Mesenchymal stem cell (in vitro differentiated cells and primary cell): ENCODE data around the gene TEX10.

ENCODE experiments used
- DNase-seq: peaks from one replicate; pipeline ENCODE4 v3.0.0-alpha.2; 2013
- H2AFZ ChIP-seq: one replicate; pipeline ENCODE4 v1.6.1; 2013; ENCODE audit warnings: low read depth, mild to moderate bottlenecking, control low read depth, inconsistent platforms, low read length, moderate library complexity
- H2AK5ac ChIP-seq: 2 replicates; pipeline ENCODE4 v1.6.1; 2013; ENCODE audit warnings: low read length, moderate library complexity, mild to moderate bottlenecking, inconsistent platforms; ENCODE audit not compliant: severe bottlenecking
- H2BK120ac ChIP-seq: one replicate; pipeline ENCODE4 v1.6.1; 2013; ENCODE audit warnings: low read depth, mild to moderate bottlenecking, inconsistent platforms, low read length, moderate library complexity
- H2BK12ac ChIP-seq, 2 experiments: one replicate each; pipeline ENCODE4 v1.6.1; 2013; ENCODE audit warnings: inconsistent platforms in 2 of 2, low read length in 2 of 2, mild to moderate bottlenecking in 2 of 2, moderate library complexity in 2 of 2, control low read depth in 1 of 2
- H2BK15ac ChIP-seq: one replicate; pipeline ENCODE4 v1.6.1; 2013; ENCODE audit warnings: mild to moderate bottlenecking, low read depth, inconsistent platforms; ENCODE audit not compliant: poor library complexity, severe bottlenecking
- H2BK5ac ChIP-seq: 2 replicates; pipeline ENCODE4 v1.6.1; 2013; ENCODE audit warnings: low read depth, mild to moderate bottlenecking, low read length, control low read depth, inconsistent platforms; ENCODE audit not compliant: poor library complexity, severe bottlenecking
- H3K14ac ChIP-seq, 2 experiments: one replicate each; pipeline ENCODE4 v1.6.1; 2013; ENCODE audit warnings: inconsistent platforms in 2 of 2, low read length in 2 of 2, control low read depth in 1 of 2, mild to moderate bottlenecking in 1 of 2, moderate library complexity in 1 of 2
- H3K18ac ChIP-seq, 2 experiments: one replicate each; pipeline ENCODE4 v1.6.1; 2013; ENCODE audit warnings: inconsistent platforms in 2 of 2, low read length in 2 of 2, control low read depth in 1 of 2, low read depth in 1 of 2, mild to moderate bottlenecking in 1 of 2
- H3K23ac ChIP-seq, 2 experiments: one replicate each; pipeline ENCODE4 v1.6.1; 2013; ENCODE audit warnings: inconsistent platforms in 2 of 2, low read length in 2 of 2, mild to moderate bottlenecking in 2 of 2, moderate library complexity in 2 of 2, control low read depth in 1 of 2
- H3K27ac ChIP-seq: 2 replicates; pipeline ENCODE4 v1.5.1; 2013; ENCODE audit warnings: mild to moderate bottlenecking, moderate library complexity, low read length, control low read depth, inconsistent platforms; ENCODE audit not compliant: poor library complexity, severe bottlenecking
- H3K27me3 ChIP-seq, 2 experiments: 2 replicates each; pipeline versions ENCODE4 v1.6.1 to v1.7.0; 2013; ENCODE audit warnings: low read length in 2 of 2, mild to moderate bottlenecking in 2 of 2, moderate library complexity in 2 of 2, control low read depth in 1 of 2, inconsistent platforms in 1 of 2; ENCODE audit not compliant: control insufficient read depth in 1 of 2, insufficient read depth in 1 of 2
- H3K36me3 ChIP-seq, 2 experiments: 2 replicates each; pipeline versions ENCODE4 v1.6.1 to v1.7.0; 2013; ENCODE audit warnings: low read length in 2 of 2, control low read depth in 1 of 2, inconsistent platforms in 1 of 2, low read depth in 1 of 2, mild to moderate bottlenecking in 1 of 2; ENCODE audit not compliant: insufficient read depth in 2 of 2, control insufficient read depth in 1 of 2
- H3K4ac ChIP-seq, 2 experiments: one replicate each; pipeline ENCODE4 v1.6.1; 2013; ENCODE audit warnings: inconsistent platforms in 2 of 2, low read length in 2 of 2, mild to moderate bottlenecking in 2 of 2, moderate library complexity in 2 of 2, control low read depth in 1 of 2, low read depth in 1 of 2
- H3K4me1 ChIP-seq: 2 replicates; pipeline ENCODE4 v1.6.1; 2013; ENCODE audit warnings: low read depth, low read length, control low read depth; ENCODE audit not compliant: control insufficient read depth, insufficient read depth
- H3K4me2 ChIP-seq: 2 replicates; pipeline ENCODE4 v1.6.1; 2013; ENCODE audit warnings: low read length, mild to moderate bottlenecking, inconsistent platforms; ENCODE audit not compliant: poor library complexity, severe bottlenecking
- H3K4me3 ChIP-seq, 2 experiments: 2 replicates each; pipeline versions ENCODE4 v1.5.1 to v1.7.0; 2013; ENCODE audit warnings: low read length in 2 of 2, mild to moderate bottlenecking in 2 of 2, control low read depth in 1 of 2, low read depth in 1 of 2; ENCODE audit not compliant: insufficient read depth in 1 of 2
- H3K79me1 ChIP-seq: replicated peaks from 2 replicates; pipeline ENCODE4 v1.6.1; 2013; ENCODE audit warnings: mild to moderate bottlenecking, control low read depth, low read length, inconsistent platforms; ENCODE audit not compliant: poor library complexity, severe bottlenecking
- H3K9ac ChIP-seq: 2 replicates; pipeline ENCODE4 v1.7.0; 2013; ENCODE audit warnings: mild to moderate bottlenecking, low read length, moderate library complexity
- H3K9me3 ChIP-seq: 2 replicates; pipeline ENCODE4 v1.7.0; 2013; ENCODE audit warnings: mild to moderate bottlenecking, low read length; ENCODE audit not compliant: control insufficient read depth
- H4K8ac ChIP-seq: one replicate; pipeline ENCODE4 v1.6.1; 2013; ENCODE audit warnings: inconsistent platforms, mild to moderate bottlenecking, low read length, moderate library complexity
- H4K91ac ChIP-seq: one replicate; pipeline ENCODE4 v1.6.1; 2013; ENCODE audit warnings: mild to moderate bottlenecking, low read length, inconsistent platforms
- WGBS: methylation state at CpG from one replicate; pipeline ENCODE4 v1.1.7; 2013; ENCODE audit warnings: mixed read lengths; 5-methylcytosine and 5-hydroxymethylcytosine counted together

The TEX10 gene

DNA sequence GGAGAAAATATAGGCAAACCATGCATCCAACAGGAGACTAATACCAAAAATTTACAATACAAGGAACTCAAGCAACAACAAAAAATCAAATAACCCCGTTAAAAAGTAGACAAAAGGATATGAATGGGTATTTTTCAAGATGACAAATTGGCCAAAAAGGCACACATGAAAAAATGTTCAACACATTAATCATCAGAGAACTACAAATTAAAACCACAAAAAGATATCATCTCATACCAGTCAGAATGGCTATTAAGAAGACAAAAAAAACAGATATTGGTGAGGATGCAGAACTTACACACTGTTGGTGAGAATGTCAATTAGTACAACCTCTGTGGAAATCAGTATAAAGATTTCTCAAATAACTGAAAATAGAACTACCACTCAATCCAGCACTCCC, 35.0 kb downstream of the TEX10 start:
- no peak overlapping the region for H3K4me2 ChIP-seq
- no peak for DNase-seq
- no peaks in the 10 kb centered on the region for H3K27me3 ChIP-seq
- no CpG with 5 or more reads among the region's 1 CpG for WGBS
- H2AFZ ChIP-seq = no peak overlapping the region
- no peak overlapping the region for H2BK12ac ChIP-seq
- no peak overlapping the region for H4K8ac ChIP-seq
- H3K9me3 ChIP-seq = peaks cover 23% of the 10 kb centered on the region
- H2BK5ac ChIP-seq = no peak overlapping the region
- H3K14ac ChIP-seq = no peak overlapping the region
- H3K9ac ChIP-seq = no peak overlapping the region
- H3K23ac ChIP-seq = no peak overlapping the region
- no peak overlapping the region for H2BK15ac ChIP-seq
- no peak overlapping the region for H2AK5ac ChIP-seq
- H3K27ac ChIP-seq = no peak overlapping the region
- peaks cover 8% of the 10 kb centered on the region for H3K79me1 ChIP-seq
- H3K36me3 ChIP-seq = peaks cover 4 to 76% of the 10 kb centered on the region in 2 experiments
- no peak overlapping the region for H2BK120ac ChIP-seq
- H4K91ac ChIP-seq = no peak overlapping the region
- H3K4me3 ChIP-seq = no peak overlapping the region
- no peaks in the 10 kb centered on the region for H3K4me1 ChIP-seq
- no peak overlapping the region for H3K18ac ChIP-seq
- H3K4ac ChIP-seq = no peak overlapping the region

DNA sequence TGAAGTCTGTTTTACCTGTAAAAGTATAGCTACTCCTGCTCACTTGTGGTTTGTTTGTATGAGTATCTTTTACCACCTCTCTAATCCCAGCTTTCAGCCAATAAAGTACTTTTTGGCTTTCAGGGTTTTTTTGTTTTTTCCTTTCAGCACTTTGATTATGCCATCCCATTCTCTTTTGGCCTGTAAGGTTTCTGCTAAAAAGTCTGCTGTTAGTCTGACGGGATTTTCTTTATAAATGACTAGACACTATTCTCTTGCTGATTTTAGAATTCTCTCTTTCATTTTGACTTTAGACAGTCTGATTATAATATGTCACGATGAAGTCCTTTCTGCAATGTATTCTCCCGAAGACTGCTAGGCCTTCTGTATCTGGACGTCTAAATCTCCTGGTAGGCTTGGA, 37.2 kb downstream of the TEX10 start:
- Histone ChIP-seq H3K4ac (no peak overlapping the region), H3K4me3 (no peak overlapping the region), H3K27ac (no peak overlapping the region), H3K9ac (no peak overlapping the region), H3K23ac (no peak overlapping the region), H3K27me3 (no peaks in the 10 kb centered on the region), H3K79me1 (peaks cover 18% of the 10 kb centered on the region), H3K9me3 (peaks cover 30% of the 10 kb centered on the region), H3K4me1 (no peaks in the 10 kb centered on the region), H3K4me2 (no peak overlapping the region), H2AFZ (no peak overlapping the region), H3K18ac (no peak overlapping the region), H2BK12ac (no peak overlapping the region), H2BK15ac (no peak overlapping the region), H2BK5ac (no peak overlapping the region), H2AK5ac (no peak overlapping the region), H2BK120ac (no peak overlapping the region), H3K36me3 (peaks cover 10 to 79% of the 10 kb centered on the region in 2 experiments), H4K91ac (no peak overlapping the region), H3K14ac (no peak overlapping the region), H4K8ac (no peak overlapping the region)
- no peak for DNase-seq
- 96% methylated on average over 3 of the region's 4 CpGs for WGBS

DNA sequence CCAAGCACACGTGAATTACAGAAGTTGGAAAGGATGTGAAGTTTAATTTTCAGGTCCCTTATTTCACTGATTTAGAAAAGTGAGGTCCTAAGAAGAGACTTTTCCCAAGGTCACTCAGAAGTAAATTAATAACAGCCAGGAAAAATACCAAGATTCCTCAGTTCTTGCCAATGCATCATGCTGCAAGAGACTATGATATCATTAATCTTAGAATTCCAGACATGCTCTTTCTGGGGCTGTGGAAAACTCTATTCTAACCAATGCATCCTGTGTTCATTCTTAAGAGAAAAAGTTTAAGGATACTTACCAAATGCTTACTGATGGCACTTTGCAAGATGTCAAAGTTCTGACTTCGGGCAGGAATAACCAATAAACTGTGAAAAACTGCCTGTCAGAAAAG, 42.8 kb downstream of the TEX10 start:
- Histone ChIP-seq H3K4me3 (no peak overlapping the region), H4K8ac (no peak overlapping the region), H2AFZ (no peak overlapping the region), H3K9ac (no peak overlapping the region), H2BK15ac (no peak overlapping the region), H2AK5ac (no peak overlapping the region), H3K23ac (no peak overlapping the region), H3K9me3 (peaks cover 16% of the 10 kb centered on the region), H3K27ac (peak overlapping the region; percentile 72), H3K14ac (no peak overlapping the region), H2BK5ac (no peak overlapping the region), H4K91ac (no peak overlapping the region), H3K18ac (no peak overlapping the region), H3K4ac (no peak overlapping the region), H3K4me2 (no peak overlapping the region), H3K27me3 (no peaks in the 10 kb centered on the region), H2BK120ac (no peak overlapping the region), H3K36me3 (peaks cover 10 to 92% of the 10 kb centered on the region in 2 experiments), H2BK12ac (no peak overlapping the region), H3K4me1 (peaks cover 2% of the 10 kb centered on the region), H3K79me1 (peaks cover 19% of the 10 kb centered on the region)
- WGBS = 96% methylated on average over 1 of the region's 2 CpGs
- no peak for DNase-seq

DNA sequence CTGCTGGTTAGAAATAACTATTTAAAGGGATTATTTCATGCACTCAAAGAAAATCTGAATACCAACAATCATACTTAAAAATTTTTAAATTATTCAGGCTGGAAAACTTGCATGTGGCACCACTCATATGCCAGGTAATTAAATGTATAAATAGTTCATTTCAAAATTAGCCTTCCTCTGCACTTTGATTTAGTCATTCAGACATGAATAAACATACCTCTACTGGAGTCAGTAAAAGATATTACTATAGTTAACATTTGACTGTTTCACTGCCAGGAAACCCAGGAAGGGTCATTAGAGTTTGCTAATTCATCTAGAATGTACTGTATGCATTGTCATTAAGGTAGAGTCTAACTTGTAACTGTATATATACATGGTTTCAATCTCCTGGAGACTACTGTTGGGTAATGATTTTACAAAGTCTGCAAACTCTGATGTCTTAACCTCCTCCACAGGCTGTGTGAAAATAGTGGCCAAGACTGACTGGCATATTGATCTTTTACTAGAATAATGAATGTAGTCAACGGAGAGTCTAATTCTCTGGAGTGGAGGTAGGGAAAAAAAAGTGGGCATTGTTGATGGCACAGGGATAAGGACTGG, 43.7 kb downstream of the TEX10 start:
- Histone ChIP-seq H3K18ac (no peak overlapping the region), H3K36me3 (peaks cover 12 to 93% of the 10 kb centered on the region in 2 experiments), H3K23ac (no peak overlapping the region), H3K9me3 (peaks cover 7% of the 10 kb centered on the region), H2AK5ac (no peak overlapping the region), H4K8ac (no peak overlapping the region), H3K4me2 (no peak overlapping the region), H3K9ac (no peak overlapping the region), H3K14ac (no peak overlapping the region), H3K4me1 (peaks cover 2% of the 10 kb centered on the region), H2BK15ac (no peak overlapping the region), H3K4me3 (no peak overlapping the region), H3K27me3 (no peaks in the 10 kb centered on the region), H3K79me1 (peaks cover 19% of the 10 kb centered on the region), H2BK5ac (no peak overlapping the region), H2AFZ (no peak overlapping the region), H2BK120ac (no peak overlapping the region), H4K91ac (no peak overlapping the region), H2BK12ac (no peak overlapping the region), H3K4ac (no peak overlapping the region), H3K27ac (peak overlapping the region; percentile 10)
- no peak for DNase-seq
- WGBS = 100% methylated on average over 1 of the region's 1 CpG
